HCT116 (cell line): ENCODE results near the gene ARSJ. TPM values are rescaled to one million over a fixed set of nuclear protein-coding genes. Genes with fewer than 3 reads are reported as not detected.

ENCODE experiments used
- ATAC-seq: fragments of 200-7000 bp; cut with Tn5 transposase; 2 replicates; pipeline ENCODE4 v1.9.1; 2020; ENCODE audit warnings: mild to moderate bottlenecking, moderate library complexity
- BruUV-seq: library from RNA; stranded (reverse); fragments of 400-500 nt; replicated peaks from 2 replicates; lab custom pipeline; 2021; lab: Mats Ljungman, UMichigan
- CTCF ChIA-PET: fragments of 300-600 bp; sonication (Branson Sonifier 250); formaldehyde crosslinking; loops from one replicate; lab custom pipeline; 2021; ENCODE audit warnings: antibody characterized with exemption; lab: Charles Lee
- POLR2A ChIA-PET: fragments of 300-600, 350-600 bp; sonication (Branson Sonifier 250); formaldehyde crosslinking; loops from one replicate; lab custom pipeline; 2021; ENCODE audit warnings: antibody characterized with exemption; lab: Charles Lee
- RAD21 ChIA-PET, 2 experiments: fragments of 300-600 bp; sonication (Branson Sonifier 250); formaldehyde crosslinking; loops; one replicate each; lab custom pipeline; 2023; ENCODE audit warnings: low total read pairs in 2 of 2; ENCODE audit not compliant: uncharacterized antibody in 2 of 2, unreplicated experiment in 2 of 2, low non-redundant PET in 1 of 2; lab: Charles Lee
- DNase-seq: peaks from one replicate; pipeline ENCODE4 v3.0.0-alpha.2; 2010; ENCODE audit warnings: low read depth, low spot score
- H2AFZ ChIP-seq: fragments of 200-600 bp; shearing (Covaris generic), sonication (generic); 2 replicates; pipeline ENCODE4 v1.6.1; 2017; ENCODE audit warnings: low read depth, mixed run types, mixed read lengths, antibody characterized with exemption, low read length; ENCODE audit not compliant: poor library complexity, severe bottlenecking
- H3K27ac ChIP-seq: 2 replicates; pipeline ENCODE4 v1.5.1; 2012; ENCODE audit warnings: low read depth, low read length
- H3K27me3 ChIP-seq: fragments of 200-600 bp; sonication (generic); 2 replicates; pipeline ENCODE4 v1.6.1; 2016; ENCODE audit warnings: mixed run types, low read length, mixed read lengths; ENCODE audit not compliant: insufficient read depth
- H3K36me3 ChIP-seq, 2 experiments: fragments of 200-500 bp in 1 of 2; fragments of 200-600 bp in 1 of 2; sonication (Bioruptor generic) in 1 of 2; sonication (generic) in 1 of 2; 2 replicates each; pipeline versions ENCODE4 v1.5.1 to v1.6.1; 2014 to 2016; ENCODE audit warnings: low read length in 2 of 2, inconsistent platforms in 1 of 2, mixed read lengths in 1 of 2, mixed run types in 1 of 2; ENCODE audit not compliant: insufficient read depth in 2 of 2, control insufficient read depth in 1 of 2
- H3K4me1 ChIP-seq, 2 experiments: fragments of 200-600 bp in 1 of 2; sonication (generic) in 1 of 2; 2 replicates each; pipeline versions ENCODE4 v1.5.1 to v1.6.1; 2012 to 2017; ENCODE audit warnings: low read length in 2 of 2, inconsistent platforms in 1 of 2, mild to moderate bottlenecking in 1 of 2, mixed read lengths in 1 of 2, mixed run types in 1 of 2, moderate library complexity in 1 of 2; ENCODE audit not compliant: insufficient read depth in 2 of 2, control insufficient read depth in 1 of 2
- H3K4me2 ChIP-seq: fragments of 200-600 bp; sonication (generic); 2 replicates; pipeline ENCODE4 v1.6.1; 2017; ENCODE audit warnings: mixed run types, low read length, mixed read lengths
- H3K4me3 ChIP-seq, 2 experiments: fragments of 200-600 bp in 1 of 2; sonication (generic) in 1 of 2; replicated peaks in 1 of 2; 2 replicates each; pipeline ENCODE4 v1.5.1; 2011 to 2016; ENCODE audit warnings: low read length in 2 of 2, control low read depth in 1 of 2, low read depth in 1 of 2, mild to moderate bottlenecking in 1 of 2, mixed read lengths in 1 of 2, mixed run types in 1 of 2
- H3K79me2 ChIP-seq: fragments of 200-600 bp; sonication (generic); 2 replicates; pipeline ENCODE4 v1.6.1; 2017; ENCODE audit warnings: mild to moderate bottlenecking, mixed run types, low read length, moderate library complexity, mixed read lengths; ENCODE audit not compliant: insufficient read depth
- H3K9ac ChIP-seq: fragments of 200-600 bp; sonication (generic); 2 replicates; pipeline ENCODE4 v1.6.1; 2016; ENCODE audit warnings: low read length, mixed read lengths
- H3K9me2 ChIP-seq: fragments of 200-600 bp; sonication (generic), shearing (Covaris generic); 2 replicates; pipeline ENCODE4 v1.6.1; 2017; ENCODE audit warnings: mixed run types, mild to moderate bottlenecking, moderate library complexity; ENCODE audit not compliant: insufficient read depth
- H3K9me3 ChIP-seq, 2 experiments: fragments of 200-500 bp in 1 of 2; fragments of 200-600 bp in 1 of 2; sonication (Bioruptor generic) in 1 of 2; sonication (generic) in 1 of 2; 2 replicates each; pipeline ENCODE4 v1.6.1; 2014 to 2017; ENCODE audit warnings: low read length in 2 of 2, mixed read lengths in 2 of 2, inconsistent platforms in 1 of 2, low read depth in 1 of 2, mild to moderate bottlenecking in 1 of 2, mixed run types in 1 of 2, moderate library complexity in 1 of 2; ENCODE audit not compliant: control insufficient read depth in 1 of 2, insufficient read depth in 1 of 2
- H4K20me1 ChIP-seq: fragments of 200-600 bp; sonication (generic), shearing (Covaris generic); 2 replicates; pipeline ENCODE4 v1.6.1; 2017; ENCODE audit warnings: mixed run types, mild to moderate bottlenecking, moderate library complexity; ENCODE audit not compliant: insufficient read depth
- ATF3 ChIP-seq: IDR thresholded peaks from 2 replicates; pipeline ENCODE4 v1.6.1; 2012
- CBX3 ChIP-seq: IDR thresholded peaks from 2 replicates; pipeline ENCODE4 v1.6.1; 2012; ENCODE audit warnings: low read depth
- CEBPB ChIP-seq: IDR thresholded peaks from 2 replicates; pipeline ENCODE4 v1.6.1; 2012; ENCODE audit warnings: low read depth
- EGR1 ChIP-seq: IDR thresholded peaks from 2 replicates; pipeline ENCODE4 v1.6.1; 2012; ENCODE audit warnings: low read depth
- EZH2 ChIP-seq: fragments of 200-600 bp; sonication (generic); IDR thresholded peaks from 2 replicates; pipeline ENCODE4 v1.6.1; 2017; ENCODE audit warnings: antibody characterized with exemption, mixed run types
- FOSL1 ChIP-seq: IDR thresholded peaks from 2 replicates; pipeline ENCODE4 v1.6.1; 2012; ENCODE audit warnings: low read depth
- JUND ChIP-seq: IDR thresholded peaks from 2 replicates; pipeline ENCODE4 v1.6.1; 2012
- POLR2A ChIP-seq: IDR thresholded peaks from 2 replicates; pipeline ENCODE4 v1.7.0; 2011; ENCODE audit warnings: borderline replicate concordance; ENCODE audit not compliant: insufficient read depth, insufficient read length; ENCODE audit errors: extremely low read depth
- POLR2AphosphoS5 ChIP-seq: IDR thresholded peaks from 2 replicates; pipeline ENCODE4 v1.6.1; 2011; ENCODE audit warnings: mild to moderate bottlenecking, low read depth, low read length, moderate library complexity
- RAD21 ChIP-seq: IDR thresholded peaks from 2 replicates; pipeline ENCODE4 v1.6.1; 2012; ENCODE audit warnings: low read depth, mild to moderate bottlenecking
- SIN3A ChIP-seq: IDR thresholded peaks from 2 replicates; pipeline ENCODE4 v1.6.1; 2012; ENCODE audit warnings: low read depth
- TCF7L2 ChIP-seq: IDR thresholded peaks from 2 replicates; pipeline ENCODE4 v1.7.0; 2011; ENCODE audit warnings: borderline replicate concordance, inconsistent platforms; ENCODE audit not compliant: insufficient read depth, insufficient read length; ENCODE audit errors: extremely low read depth
- YY1 ChIP-seq: IDR thresholded peaks from 2 replicates; pipeline ENCODE4 v1.6.1; 2011; ENCODE audit warnings: low read length, low read depth, moderate library complexity, mild to moderate bottlenecking; ENCODE audit not compliant: insufficient replicate concordance; ENCODE audit errors: extremely low read depth
- ZFX ChIP-seq: fragments of 450-650 bp; IDR thresholded peaks from 2 replicates; pipeline ENCODE4 v1.6.1; 2017
- ZNF274 ChIP-seq: fragments of 200-500 bp; sonication (Bioruptor generic); IDR thresholded peaks from 2 replicates; pipeline ENCODE4 v1.6.1; 2014; ENCODE audit warnings: mild to moderate bottlenecking, low read depth, low read length, inconsistent platforms
- intact Hi-C: fragments of 100-400 bp; cut with micrococcal nuclease; formaldehyde crosslinking; loops from 2 replicates; pipeline ENCODE4 v1.10.0; 2022
- total RNA-seq: library from RNA; stranded (reverse); gene quantifications from one replicate; pipeline ENCODE4 v1.2.1, GENCODE V29; 2021; ENCODE audit not compliant: unreplicated experiment
- TF ChIP-seq, protein P1 (sequence below): IDR thresholded peaks from 2 replicates; pipeline ENCODE4 v1.6.1; 2011; ENCODE audit warnings: mild to moderate bottlenecking, low read length, moderate library complexity; ENCODE audit not compliant: insufficient replicate concordance; ENCODE audit errors: extremely low read depth
- TF ChIP-seq, protein P2 (sequence below), 3 experiments: fragments of 200-600 bp in 1 of 3; sonication (generic) in 1 of 3; IDR thresholded peaks in 2 of 3; conservative IDR thresholded peaks in 1 of 3; 2 replicates each; pipeline ENCODE4 v1.5.1; 2012 to 2017; ENCODE audit warnings: low read depth in 2 of 3, low read length in 2 of 3, antibody characterized with exemption in 1 of 3, borderline replicate concordance in 1 of 3, control low read depth in 1 of 3, mild to moderate bottlenecking in 1 of 3, mixed read lengths in 1 of 3, mixed run types in 1 of 3, moderate library complexity in 1 of 3; ENCODE audit not compliant: insufficient read depth in 1 of 3
- TF ChIP-seq, protein P3 (sequence below): IDR thresholded peaks from 2 replicates; pipeline ENCODE4 v1.6.1; 2012

The ARSJ gene
- total RNA-seq, 1 experiment from 2014 or later = 2.3 TPM

GRCh38 chr4:113873508-113873907, 105.9 kb downstream of the ARSJ start:
- TF ChIP-seq ZNF274 (no peak), POLR2A (no peak), CBX3 (no peak), TCF7L2 (no peak), ZFX (no peak), JUND (no peak), CEBPB (no peak), RAD21 (no peak), FOSL1 (no peak), ATF3 (no peak), SIN3A (no peak), EZH2 (no peak), EGR1 (no peak), POLR2AphosphoS5 (no peak), YY1 (no peak)
- TF ChIP-seq, protein P1, sequence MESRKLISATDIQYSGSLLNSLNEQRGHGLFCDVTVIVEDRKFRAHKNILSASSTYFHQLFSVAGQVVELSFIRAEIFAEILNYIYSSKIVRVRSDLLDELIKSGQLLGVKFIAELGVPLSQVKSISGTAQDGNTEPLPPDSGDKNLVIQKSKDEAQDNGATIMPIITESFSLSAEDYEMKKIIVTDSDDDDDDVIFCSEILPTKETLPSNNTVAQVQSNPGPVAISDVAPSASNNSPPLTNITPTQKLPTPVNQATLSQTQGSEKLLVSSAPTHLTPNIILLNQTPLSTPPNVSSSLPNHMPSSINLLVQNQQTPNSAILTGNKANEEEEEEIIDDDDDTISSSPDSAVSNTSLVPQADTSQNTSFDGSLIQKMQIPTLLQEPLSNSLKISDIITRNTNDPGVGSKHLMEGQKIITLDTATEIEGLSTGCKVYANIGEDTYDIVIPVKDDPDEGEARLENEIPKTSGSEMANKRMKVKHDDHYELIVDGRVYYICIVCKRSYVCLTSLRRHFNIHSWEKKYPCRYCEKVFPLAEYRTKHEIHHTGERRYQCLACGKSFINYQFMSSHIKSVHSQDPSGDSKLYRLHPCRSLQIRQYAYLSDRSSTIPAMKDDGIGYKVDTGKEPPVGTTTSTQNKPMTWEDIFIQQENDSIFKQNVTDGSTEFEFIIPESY = no peak
- TF ChIP-seq, protein P2, sequence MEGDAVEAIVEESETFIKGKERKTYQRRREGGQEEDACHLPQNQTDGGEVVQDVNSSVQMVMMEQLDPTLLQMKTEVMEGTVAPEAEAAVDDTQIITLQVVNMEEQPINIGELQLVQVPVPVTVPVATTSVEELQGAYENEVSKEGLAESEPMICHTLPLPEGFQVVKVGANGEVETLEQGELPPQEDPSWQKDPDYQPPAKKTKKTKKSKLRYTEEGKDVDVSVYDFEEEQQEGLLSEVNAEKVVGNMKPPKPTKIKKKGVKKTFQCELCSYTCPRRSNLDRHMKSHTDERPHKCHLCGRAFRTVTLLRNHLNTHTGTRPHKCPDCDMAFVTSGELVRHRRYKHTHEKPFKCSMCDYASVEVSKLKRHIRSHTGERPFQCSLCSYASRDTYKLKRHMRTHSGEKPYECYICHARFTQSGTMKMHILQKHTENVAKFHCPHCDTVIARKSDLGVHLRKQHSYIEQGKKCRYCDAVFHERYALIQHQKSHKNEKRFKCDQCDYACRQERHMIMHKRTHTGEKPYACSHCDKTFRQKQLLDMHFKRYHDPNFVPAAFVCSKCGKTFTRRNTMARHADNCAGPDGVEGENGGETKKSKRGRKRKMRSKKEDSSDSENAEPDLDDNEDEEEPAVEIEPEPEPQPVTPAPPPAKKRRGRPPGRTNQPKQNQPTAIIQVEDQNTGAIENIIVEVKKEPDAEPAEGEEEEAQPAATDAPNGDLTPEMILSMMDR (IDR thresholded peaks at IDR 0.05 in 2 of 3, conservative IDR thresholded peaks at IDR 0.05 in 1 of 3; ENCODE audit: borderline replicate concordance in 1 of 3, insufficient read depth in 1 of 3, low read depth in 2 of 3, low read length in 2 of 3) = no peak
- TF ChIP-seq, protein P3, sequence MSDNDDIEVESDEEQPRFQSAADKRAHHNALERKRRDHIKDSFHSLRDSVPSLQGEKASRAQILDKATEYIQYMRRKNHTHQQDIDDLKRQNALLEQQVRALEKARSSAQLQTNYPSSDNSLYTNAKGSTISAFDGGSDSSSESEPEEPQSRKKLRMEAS = no peak
- TF ChIP-seq, all 23 proteins: peak for 0
- POLR2A ChIA-PET = no interaction called here
- H3K79me2 ChIP-seq = no peaks in the 10 kb centered on the region
- no peaks in the 10 kb centered on the region for H3K27me3 ChIP-seq
- no peak overlapping the region for H2AFZ ChIP-seq
- no peak overlapping the region for H3K9ac ChIP-seq
- CTCF ChIA-PET = no interaction called here
- no TSS peak for BruUV-seq
- ATAC-seq (no peak), DNase-seq (no peak)
- H4K20me1 ChIP-seq = no peaks in the 10 kb centered on the region
- H3K4me1 ChIP-seq = peaks cover 0 to 5% of the 10 kb centered on the region in 2 experiments; a peak in 2 of 4 replicates
- H3K27ac ChIP-seq = no peak overlapping the region
- no peak overlapping the region for H3K4me2 ChIP-seq
- intact Hi-C loops = no loop called here
- H3K36me3 ChIP-seq = no peaks in the 10 kb centered on the region
- RAD21 ChIA-PET = no interaction called here
- H3K9me2 ChIP-seq = no peaks in the 10 kb centered on the region
- no peak overlapping the region for H3K4me3 ChIP-seq
- H3K9me3 ChIP-seq = no peaks in the 10 kb centered on the region
